Islet of Langerhans (tissue), 1 donor: Measurements from ENCODE around the gene BACE1-AS.

Experiments
- FAIRE-seq: peaks from one replicate; lab custom pipeline; 2011; peaks lifted over from hg19 to GRCh38; lab: Jason Lieb, UNC

The BACE1-AS gene

GRCh38 chr11:117292616-117293015 lies 1.5 kb downstream of the BACE1-AS start:
- no peak for FAIRE-seq

- no peak for FAIRE-seq
These were observed 4.4 kb downstream of the BACE1-AS start for GRCh38 chr11:117295438-117296137.

GRCh38 chr11:117296881-117297280 lies 5.7 kb downstream of the BACE1-AS start:
- FAIRE-seq, result no peak

- no peak for FAIRE-seq
These were observed 7.0 kb downstream of the BACE1-AS start for GRCh38 chr11:117298195-117298594.

GRCh38 chr11:117299351-117300282 lies 8.5 kb downstream of the BACE1-AS start:
- FAIRE-seq, result peak; percentile 68

- FAIRE-seq, result no peak
These were observed 9.1 kb downstream of the BACE1-AS start for GRCh38 chr11:117300283-117300663.

GRCh38 chr11:117300773-117301172 lies 9.6 kb downstream of the BACE1-AS start:
- FAIRE-seq, result no peak

- FAIRE-seq, result no peak
These were observed 11.1 kb downstream of the BACE1-AS start for GRCh38 chr11:117302228-117302627.

- no peak for FAIRE-seq
These were observed 12.0 kb downstream of the BACE1-AS start for GRCh38 chr11:117303101-117303500.

GRCh38 chr11:117303646-117304315 lies 12.6 kb downstream of the BACE1-AS start:
- FAIRE-seq, result no peak

GRCh38 chr11:117305145-117305544 lies 14.0 kb downstream of the BACE1-AS start:
- FAIRE-seq, result no peak

- FAIRE-seq, result no peak
These were observed 18.2 kb downstream of the BACE1-AS start for GRCh38 chr11:117309310-117309709.

GRCh38 chr11:117313091-117313490 lies 21.9 kb downstream of the BACE1-AS start:
- FAIRE-seq, result no peak

- FAIRE-seq, result no peak
These were observed 23.0 kb downstream of the BACE1-AS start for GRCh38 chr11:117313828-117314768.

GRCh38 chr11:117314840-117315239 lies 23.7 kb downstream of the BACE1-AS start:
- no peak for FAIRE-seq

GRCh38 chr11:117315285-117316196 lies 24.4 kb downstream of the BACE1-AS start:
- no peak for FAIRE-seq

- peak; percentile 58 for FAIRE-seq
These were observed 25.2 kb downstream of the BACE1-AS start, which contains the start of gene BACE1 for GRCh38 chr11:117316197-117316961. BACE1 (minus strand) TSS chr11:117316256; CDS start chr11:117315795, 461 bp downstream.

GRCh38 chr11:117318738-117319137 lies 27.6 kb downstream of the BACE1-AS start:
- FAIRE-seq, result no peak

GRCh38 chr11:117319214-117319840 lies 28.2 kb downstream of the BACE1-AS start:
- peak; percentile 51 for FAIRE-seq
